Amniotic epithelial cell (primary cell): Measurements from ENCODE around the gene GM2A.
"Not testable (repeated sequence)": the region's sequence is repeated elsewhere in the genome, so short reads cannot be mapped to it uniquely, and the experiment has no call there.

Source experiments
- DNase-seq: peaks from one replicate; pipeline ENCODE4 v3.0.0-alpha.2; 2010; ENCODE audit warnings: low read depth

GM2A gene

GRCh38 chr5:151293624-151294023 lies 40.6 kb downstream of the GM2A start:
- no peak for DNase-seq

GRCh38 chr5:151295138-151295537 lies 42.2 kb downstream of the GM2A start:
- DNase-seq = peak; percentile 19

- DNase-seq = no peak
Observed at GRCh38 chr5:151295791-151296477, 42.9 kb downstream of the GM2A start.

GRCh38 chr5:151296478-151296830 lies 43.5 kb downstream of the GM2A start:
- no peak for DNase-seq

- no peak for DNase-seq
Observed at GRCh38 chr5:151296974-151297373, 44.0 kb downstream of the GM2A start.

GRCh38 chr5:151298063-151298855 lies 45.3 kb downstream of the GM2A start:
- DNase-seq = peak; percentile 65

GRCh38 chr5:151303666-151304065 lies 50.7 kb downstream of the GM2A start, which contains the start of gene SLC36A3:
Gene SLC36A3 (minus strand): TSS chr5:151303766. CDS start chr5:151303354, 412 bp downstream.
- no peak for DNase-seq

- not testable (repeated sequence) for DNase-seq
Observed at GRCh38 chr5:151309266-151309665, 56.3 kb downstream of the GM2A start.

- not testable (repeated sequence) for DNase-seq
Observed at GRCh38 chr5:151309821-151310220, 56.8 kb downstream of the GM2A start.

- no peak for DNase-seq
Observed at GRCh38 chr5:151310932-151311331, 57.9 kb downstream of the GM2A start.

GRCh38 chr5:151312756-151313324 lies 59.9 kb downstream of the GM2A start:
- DNase-seq = no peak

- no peak for DNase-seq
Observed at GRCh38 chr5:151313357-151313756, 60.4 kb downstream of the GM2A start.

GRCh38 chr5:151315998-151316597 lies 63.1 kb downstream of the GM2A start:
- peak; percentile 66 for DNase-seq

- no peak for DNase-seq
Observed at GRCh38 chr5:151317871-151318270, 64.9 kb downstream of the GM2A start.

- peak; percentile 22 for DNase-seq
Observed at GRCh38 chr5:151318850-151319732, 66.1 kb downstream of the GM2A start.
